GM19023 (cell line): Measurements from ENCODE around the gene TOLLIP.

Source experiments
- ATAC-seq: cut with Tn5 transposase; IDR thresholded peaks from one replicate; pipeline ENCODE4 v1.9.1; 2021; ENCODE audit warnings: mild to moderate bottlenecking, moderate library complexity; ENCODE audit not compliant: unreplicated experiment

Gene TOLLIP

DNA sequence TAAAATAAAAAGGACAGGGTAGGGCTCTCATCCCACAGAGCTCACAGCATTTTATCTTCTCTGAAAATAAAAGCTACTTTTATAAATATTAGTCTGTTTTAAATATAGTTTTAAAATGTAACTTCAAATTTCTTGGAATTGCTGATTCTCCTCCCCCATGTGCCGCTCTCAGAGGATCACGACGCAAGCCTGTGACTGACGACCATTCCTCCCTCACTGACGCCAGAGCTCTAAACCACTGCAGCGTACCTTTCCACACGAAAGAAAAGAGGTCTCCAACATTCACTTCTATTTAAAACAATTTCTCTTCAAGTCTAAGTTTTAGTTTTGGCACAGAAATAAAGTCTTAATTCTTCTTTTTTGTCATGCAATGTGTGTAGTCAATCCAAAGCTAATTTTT is 9.3 kb downstream of the TOLLIP start:
- ATAC-seq: no peak

GRCh38 chr11:1299621-1300020 is 9.8 kb downstream of the TOLLIP start:
- no peak for ATAC-seq

- ATAC-seq: no peak
Measured at GRCh38 chr11:1298695-1299492, 10.5 kb downstream of the TOLLIP start.

DNA sequence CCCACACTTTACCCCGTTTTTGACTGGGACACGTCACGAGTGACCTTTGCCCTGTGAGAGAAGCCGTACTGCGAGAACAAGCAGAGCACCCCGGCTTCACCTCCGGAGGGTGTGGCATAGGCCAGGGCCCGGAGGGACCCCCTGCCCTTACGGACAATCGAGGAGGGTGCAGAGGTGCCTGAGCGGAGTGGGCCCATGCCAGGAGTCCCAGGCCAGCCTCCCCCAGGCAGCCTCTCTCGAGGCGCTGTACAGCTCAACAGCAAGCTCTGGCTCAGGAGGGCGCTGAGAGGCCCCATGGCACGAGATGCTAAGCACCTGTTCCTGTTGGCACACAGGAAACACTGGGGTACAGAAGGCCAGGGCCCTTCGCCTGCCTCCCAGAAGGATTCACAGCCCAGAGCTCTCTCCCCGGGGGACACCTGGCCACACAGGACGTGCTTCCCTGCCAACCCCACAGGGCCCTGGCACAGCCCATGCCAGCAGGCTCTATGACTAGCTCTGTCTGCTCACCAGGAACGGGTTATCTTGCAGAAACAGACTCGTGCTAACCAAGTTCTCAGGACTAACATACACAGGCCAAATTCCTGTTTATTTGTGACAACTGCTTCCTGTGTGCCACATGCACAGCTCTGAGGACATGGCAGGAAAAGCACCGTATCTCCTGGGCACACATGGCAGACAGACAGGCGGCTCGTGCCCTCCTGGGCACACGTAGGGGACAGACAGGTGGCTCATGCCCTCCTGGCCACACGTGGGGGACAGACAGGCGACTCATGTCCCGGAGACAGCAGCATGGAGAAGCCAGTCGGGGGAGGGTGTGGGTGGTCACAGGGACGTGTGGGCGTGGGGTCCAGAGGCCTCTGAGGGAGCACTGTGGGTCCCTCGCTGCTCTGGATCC is 11.6 kb downstream of the TOLLIP start:
- ATAC-seq: no peak

DNA sequence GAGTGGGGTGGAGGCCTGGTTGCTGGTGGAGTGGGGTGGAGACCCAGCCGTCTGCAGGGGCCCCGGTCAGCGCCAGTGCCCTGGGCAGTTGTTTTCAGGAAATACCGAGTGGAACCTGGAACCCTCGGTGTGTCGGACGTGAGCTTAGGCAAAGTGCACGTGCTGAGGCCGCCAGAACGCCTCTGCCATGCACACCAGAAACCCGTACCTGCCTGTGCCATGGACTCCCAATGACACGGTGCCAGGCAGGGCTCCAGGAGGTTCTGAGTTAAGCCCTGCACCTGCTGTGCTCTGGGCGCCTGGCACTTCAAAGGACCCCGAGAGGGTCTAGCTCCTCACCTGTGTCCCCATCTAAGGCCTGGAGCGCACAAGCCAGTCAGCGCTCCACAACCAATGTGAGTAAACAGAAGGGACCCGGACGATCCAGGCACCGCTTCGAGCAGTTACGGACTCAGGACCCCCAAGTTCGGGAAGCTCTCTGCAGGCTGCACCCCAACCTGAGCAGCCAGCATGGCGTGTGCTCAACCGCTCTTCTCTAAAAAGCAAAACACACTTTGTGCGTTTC is 12.3 kb downstream of the TOLLIP start:
- no peak for ATAC-seq

DNA sequence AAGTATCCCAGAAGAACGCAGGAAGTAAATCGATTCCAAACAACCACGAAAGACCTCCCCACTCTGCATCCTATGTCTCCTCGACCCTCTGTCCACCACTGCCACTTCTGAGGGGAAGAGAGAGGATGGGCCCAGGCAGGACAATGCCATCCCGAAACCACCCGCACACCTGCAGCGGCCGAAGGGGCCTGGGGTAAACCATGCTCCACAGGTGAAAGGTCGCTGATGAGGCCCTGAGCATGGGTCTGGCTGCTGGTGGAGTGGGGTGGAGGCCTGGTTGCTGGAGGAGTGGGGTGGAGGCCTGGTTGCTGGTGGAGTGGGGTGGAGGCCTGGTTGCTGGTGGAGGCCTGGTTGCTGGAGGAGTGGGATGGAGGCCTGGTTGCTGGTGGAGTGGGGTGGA is 13.1 kb downstream of the TOLLIP start:
- ATAC-seq: no peak

GRCh38 chr11:1295591-1295990 is 13.8 kb downstream of the TOLLIP start:
- ATAC-seq: no peak

DNA sequence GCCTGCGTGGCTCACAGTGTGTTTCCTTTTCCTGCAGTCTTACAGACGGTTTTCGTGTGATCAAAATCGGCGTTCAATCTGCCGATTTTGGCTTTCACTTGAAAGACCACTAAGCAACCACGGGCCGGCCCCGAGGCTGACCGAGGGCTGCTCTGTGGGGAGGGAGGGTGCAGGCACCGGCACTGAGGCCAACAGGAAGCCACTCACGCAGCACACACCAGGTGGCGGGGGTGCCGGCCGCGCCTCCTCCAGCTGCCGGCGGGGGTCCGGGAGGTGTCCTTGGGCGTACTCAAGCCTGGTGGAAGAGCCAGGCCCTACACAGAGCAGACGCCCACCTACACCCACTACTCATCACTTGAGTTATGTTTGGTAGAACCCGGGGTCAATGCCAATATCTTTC is 14.3 kb downstream of the TOLLIP start:
- ATAC-seq: no peak

- no peak for ATAC-seq
Measured at GRCh38 chr11:1293619-1294015, 15.8 kb downstream of the TOLLIP start.

DNA sequence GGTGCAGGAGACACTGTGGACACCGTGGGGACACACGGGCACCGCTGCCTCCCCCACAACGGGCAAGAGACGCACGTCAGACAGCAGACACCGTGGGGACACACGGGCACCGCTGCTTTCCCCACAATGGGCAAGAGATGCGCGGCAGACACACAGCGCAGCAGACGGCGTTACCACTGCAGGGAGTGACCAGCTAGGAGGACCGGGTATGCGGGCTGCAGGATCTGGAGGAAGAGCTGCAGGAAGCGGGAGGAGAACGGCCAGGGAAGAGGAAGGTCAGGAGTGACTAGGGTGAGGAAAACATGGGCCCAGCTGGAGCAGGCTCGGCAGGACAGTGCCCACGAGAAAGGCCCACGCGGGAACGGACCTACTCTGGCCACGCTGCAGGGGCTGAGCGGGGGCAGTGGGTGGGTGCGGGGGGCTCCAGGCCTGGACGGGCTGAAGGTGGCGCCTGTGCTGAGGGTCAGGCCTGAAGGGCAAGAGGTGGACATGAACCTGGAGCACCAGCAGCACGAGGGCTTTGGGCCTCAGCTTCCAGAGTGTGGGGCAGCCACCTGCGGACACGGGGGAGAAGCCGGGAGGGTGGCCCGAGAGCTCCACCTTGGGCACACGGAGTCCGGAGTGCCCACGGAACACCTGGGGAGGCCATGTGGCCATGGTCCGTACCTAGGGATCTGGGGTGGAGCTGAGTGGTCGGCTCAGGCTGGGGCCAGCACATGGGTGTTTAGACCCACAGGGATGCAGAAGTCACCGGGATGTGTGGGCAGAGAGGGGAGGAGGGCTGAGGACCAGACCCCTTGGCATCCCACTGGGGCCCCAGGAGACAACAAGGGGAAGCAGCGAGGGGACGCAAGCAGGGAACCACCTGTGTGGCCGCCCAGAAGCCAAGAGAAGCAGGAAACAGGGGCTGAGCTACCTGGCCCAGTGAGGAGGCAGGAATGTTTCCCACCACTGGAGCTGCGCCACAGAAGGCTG is 16.5 kb downstream of the TOLLIP start:
- ATAC-seq: no peak

GRCh38 chr11:1292018-1292643 is 17.3 kb downstream of the TOLLIP start:
- no peak for ATAC-seq

GRCh38 chr11:1291295-1292017 is 18.0 kb downstream of the TOLLIP start:
- ATAC-seq: no peak

- ATAC-seq: no peak
Measured at GRCh38 chr11:1290052-1291040, 19.1 kb downstream of the TOLLIP start.

- no peak for ATAC-seq
Measured at GRCh38 chr11:1289211-1289935, 20.1 kb downstream of the TOLLIP start.

- no peak for ATAC-seq
Measured at GRCh38 chr11:1288426-1289151, 20.8 kb downstream of the TOLLIP start.

- ATAC-seq: no peak
Measured at GRCh38 chr11:1287928-1288327, 21.5 kb downstream of the TOLLIP start.

DNA sequence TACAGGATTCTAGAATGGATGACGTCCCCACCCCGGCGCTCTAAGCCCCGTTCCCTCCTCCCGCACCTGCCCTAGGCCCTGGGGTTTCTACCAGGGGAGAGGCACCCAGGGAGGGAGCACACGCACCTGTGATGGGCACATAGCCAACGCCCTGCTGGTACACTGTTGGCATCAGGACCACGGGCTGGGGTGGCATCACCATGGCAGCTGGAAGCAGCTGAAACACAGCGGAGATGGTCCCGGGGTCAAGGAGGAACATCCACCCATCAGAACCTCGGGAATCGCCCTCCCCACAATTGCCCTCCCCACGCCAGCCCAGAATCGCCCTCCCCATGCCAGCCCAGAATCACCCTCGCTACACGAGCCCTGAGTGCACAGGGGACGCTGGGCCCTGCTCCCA is 23.6 kb downstream of the TOLLIP start:
- no peak for ATAC-seq
